ENCODE measurements around the gene MAN2A1. TPM values are rescaled to one million over a fixed set of nuclear protein-coding genes. Genes with fewer than 3 reads are reported as not detected.

Gene MAN2A1
- total RNA-seq, 1 donor from 2014 or later: 43.6 TPM

- intact Hi-C loops (cut with DNase I): no loop called here
- TF ChIP-seq, protein P1, sequence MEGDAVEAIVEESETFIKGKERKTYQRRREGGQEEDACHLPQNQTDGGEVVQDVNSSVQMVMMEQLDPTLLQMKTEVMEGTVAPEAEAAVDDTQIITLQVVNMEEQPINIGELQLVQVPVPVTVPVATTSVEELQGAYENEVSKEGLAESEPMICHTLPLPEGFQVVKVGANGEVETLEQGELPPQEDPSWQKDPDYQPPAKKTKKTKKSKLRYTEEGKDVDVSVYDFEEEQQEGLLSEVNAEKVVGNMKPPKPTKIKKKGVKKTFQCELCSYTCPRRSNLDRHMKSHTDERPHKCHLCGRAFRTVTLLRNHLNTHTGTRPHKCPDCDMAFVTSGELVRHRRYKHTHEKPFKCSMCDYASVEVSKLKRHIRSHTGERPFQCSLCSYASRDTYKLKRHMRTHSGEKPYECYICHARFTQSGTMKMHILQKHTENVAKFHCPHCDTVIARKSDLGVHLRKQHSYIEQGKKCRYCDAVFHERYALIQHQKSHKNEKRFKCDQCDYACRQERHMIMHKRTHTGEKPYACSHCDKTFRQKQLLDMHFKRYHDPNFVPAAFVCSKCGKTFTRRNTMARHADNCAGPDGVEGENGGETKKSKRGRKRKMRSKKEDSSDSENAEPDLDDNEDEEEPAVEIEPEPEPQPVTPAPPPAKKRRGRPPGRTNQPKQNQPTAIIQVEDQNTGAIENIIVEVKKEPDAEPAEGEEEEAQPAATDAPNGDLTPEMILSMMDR (IDR thresholded peaks at IDR 0.05): no peak
- no peaks in the 10 kb centered on the region for H3K27me3 ChIP-seq
Observed at GRCh38 chr5:109725135-109725534, 35.4 kb downstream of the MAN2A1 start.

GRCh38 chr5:109739741-109740728, 50.3 kb downstream of the MAN2A1 start:
- no peak overlapping the region for H3K27ac ChIP-seq

More at GRCh38 chr5:109725135-109725534, 35.4 kb downstream of the MAN2A1 start:
- DNase-seq (no peak), ATAC-seq (no peak)
- Histone ChIP-seq H3K36me3 (no peaks in the 10 kb centered on the region), H3K4me3 (no peak overlapping the region), H3K9me3 (no peaks in the 10 kb centered on the region), H3K4me1 (no peaks in the 10 kb centered on the region), H3K27ac (no peak overlapping the region)

DNA sequence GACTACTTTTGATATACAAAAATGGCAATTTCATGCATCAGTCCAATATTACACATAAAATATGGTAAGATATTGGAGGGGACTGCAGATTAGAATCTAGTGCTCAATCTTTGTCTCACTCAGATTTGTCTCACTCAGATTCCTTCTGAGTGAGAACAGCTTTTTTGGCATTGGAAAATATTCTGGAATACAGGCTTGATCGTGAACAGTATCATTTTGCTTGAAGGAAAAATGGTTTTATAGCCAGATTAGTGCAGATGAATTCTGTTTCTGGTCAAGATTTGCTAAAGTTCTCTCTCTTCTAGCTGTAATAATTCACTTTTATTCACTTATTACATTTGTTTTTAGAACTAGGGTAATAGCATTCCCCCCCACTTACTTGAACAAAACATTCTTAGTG, 51.2 kb downstream of the MAN2A1 start:
- ATAC-seq: no peak
- Histone ChIP-seq H3K27ac (no peak overlapping the region), H3K27me3 (no peaks in the 10 kb centered on the region), H3K4me1 (peaks cover 21% of the 10 kb centered on the region), H3K4me3 (no peak overlapping the region), H3K9me3 (no peaks in the 10 kb centered on the region), H3K36me3 (no peaks in the 10 kb centered on the region)
- no peak for DNase-seq
- intact Hi-C loops (cut with DNase I): no loop called here
- TF ChIP-seq, protein P1 (IDR thresholded peaks at IDR 0.05): no peak

More at GRCh38 chr5:109739741-109740728, 50.3 kb downstream of the MAN2A1 start:
- no peaks in the 10 kb centered on the region for H3K9me3 ChIP-seq
- peaks cover 21% of the 10 kb centered on the region for H3K4me1 ChIP-seq
- DNase-seq (no peak), ATAC-seq (peak; percentile 55)
- no peaks in the 10 kb centered on the region for H3K27me3 ChIP-seq
- no peak overlapping the region for H3K4me3 ChIP-seq
- no peaks in the 10 kb centered on the region for H3K36me3 ChIP-seq
- TF ChIP-seq, protein P1 (IDR thresholded peaks at IDR 0.05): no peak
- intact Hi-C loops (cut with DNase I): no loop called here

GRCh38 chr5:109741390-109741789, 51.7 kb downstream of the MAN2A1 start:
- no peaks in the 10 kb centered on the region for H3K36me3 ChIP-seq
- intact Hi-C loops (cut with DNase I): no loop called here
- H3K27me3 ChIP-seq: no peaks in the 10 kb centered on the region
- TF ChIP-seq, protein P1 (IDR thresholded peaks at IDR 0.05): no peak
- H3K27ac ChIP-seq: no peak overlapping the region
- ATAC-seq: no peak
- H3K4me1 ChIP-seq: peaks cover 21% of the 10 kb centered on the region
- H3K9me3 ChIP-seq: no peaks in the 10 kb centered on the region
- DNase-seq: no peak
- H3K4me3 ChIP-seq: no peak overlapping the region

- Histone ChIP-seq H3K9me3 (no peaks in the 10 kb centered on the region), H3K27me3 (no peaks in the 10 kb centered on the region), H3K4me1 (peaks cover 21% of the 10 kb centered on the region), H3K36me3 (no peaks in the 10 kb centered on the region), H3K27ac (peak overlapping the region; percentile 18), H3K4me3 (peak overlapping the region; percentile 6)
- intact Hi-C loops (cut with DNase I): no loop called here
- DNase-seq (no peak), ATAC-seq (peak; percentile 81)
- TF ChIP-seq, protein P1 (IDR thresholded peaks at IDR 0.05): no peak
Observed at GRCh38 chr5:109743041-109743531, 53.4 kb downstream of the MAN2A1 start.
